Measurements from ENCODE around the gene CAMKMT. TPM values are rescaled to one million over a fixed set of nuclear protein-coding genes. Genes with fewer than 3 reads are reported as not detected.

The CAMKMT gene
- total RNA-seq, 1 experiment from 2014 or later: 6.6 TPM

DNA sequence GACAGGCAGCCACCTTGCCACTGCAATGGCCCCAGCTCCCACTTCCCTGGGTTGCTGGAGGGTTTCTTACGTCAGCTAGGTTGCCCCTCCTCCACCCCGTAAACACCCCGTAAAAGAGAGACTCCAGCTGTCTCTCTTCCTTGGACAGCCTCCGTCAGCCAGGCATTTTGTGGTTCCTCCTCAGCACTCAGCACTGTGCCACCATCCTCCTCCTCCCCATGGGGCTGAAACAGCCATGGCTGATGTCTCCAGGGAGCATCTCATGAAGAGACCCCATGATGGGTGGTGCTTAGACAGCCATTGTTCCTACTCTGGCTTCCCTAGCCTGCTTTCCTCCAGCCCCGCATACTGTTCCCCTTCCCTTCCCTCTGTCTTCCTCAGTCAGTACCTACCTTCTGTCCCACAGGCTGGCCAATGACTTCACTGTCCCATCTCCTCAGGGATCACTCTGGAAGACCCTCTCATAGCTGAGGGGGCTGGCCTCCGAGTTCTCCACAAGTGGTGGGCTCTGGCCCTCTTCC is 436.5 kb downstream of the CAMKMT start:
- DNase-seq (ENCODE audit: low read depth): no peak

DNA sequence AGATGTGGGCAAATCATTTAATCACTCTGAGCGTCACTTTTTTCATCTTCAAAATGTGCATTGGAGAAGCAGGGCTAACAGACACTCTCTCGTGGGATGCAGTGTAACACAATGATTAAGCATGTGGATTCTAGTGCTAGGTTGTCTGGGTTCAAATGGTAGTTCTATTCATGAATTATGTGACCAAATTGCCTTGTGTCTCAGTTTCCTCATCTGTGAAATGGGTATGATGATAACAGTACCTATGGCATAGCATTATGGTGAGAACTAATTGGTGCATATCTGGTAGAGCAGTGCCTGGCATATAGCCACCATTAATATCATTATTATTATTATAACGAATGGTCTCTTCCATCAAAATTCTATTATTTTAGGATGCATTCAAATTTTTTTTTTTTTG is 437.4 kb downstream of the CAMKMT start:
- no peak for DNase-seq (ENCODE audit: low read depth)

DNA sequence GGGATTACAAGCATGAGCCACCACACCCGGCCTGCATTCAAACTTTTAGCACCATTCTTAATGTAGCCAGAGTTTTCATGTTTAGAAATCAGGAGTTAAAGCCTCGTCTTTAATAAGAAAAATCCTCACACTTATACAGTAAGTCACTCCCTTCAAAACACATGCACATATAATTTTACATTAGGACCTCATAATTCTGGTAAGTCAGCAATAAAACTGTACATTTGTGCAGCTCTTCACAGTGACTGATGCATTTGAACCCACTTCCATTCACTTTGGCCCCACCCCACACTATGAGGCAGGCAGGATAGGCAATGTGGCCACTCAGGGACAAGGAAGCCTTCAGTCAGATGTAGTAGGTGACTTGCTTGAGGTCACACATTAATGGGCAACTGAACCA is 438.0 kb downstream of the CAMKMT start:
- no peak for DNase-seq (ENCODE audit: low read depth)

- DNase-seq (ENCODE audit: low read depth): no peak
Observed at GRCh38 chr2:44801289-44801840, 439.6 kb downstream of the CAMKMT start.

DNA sequence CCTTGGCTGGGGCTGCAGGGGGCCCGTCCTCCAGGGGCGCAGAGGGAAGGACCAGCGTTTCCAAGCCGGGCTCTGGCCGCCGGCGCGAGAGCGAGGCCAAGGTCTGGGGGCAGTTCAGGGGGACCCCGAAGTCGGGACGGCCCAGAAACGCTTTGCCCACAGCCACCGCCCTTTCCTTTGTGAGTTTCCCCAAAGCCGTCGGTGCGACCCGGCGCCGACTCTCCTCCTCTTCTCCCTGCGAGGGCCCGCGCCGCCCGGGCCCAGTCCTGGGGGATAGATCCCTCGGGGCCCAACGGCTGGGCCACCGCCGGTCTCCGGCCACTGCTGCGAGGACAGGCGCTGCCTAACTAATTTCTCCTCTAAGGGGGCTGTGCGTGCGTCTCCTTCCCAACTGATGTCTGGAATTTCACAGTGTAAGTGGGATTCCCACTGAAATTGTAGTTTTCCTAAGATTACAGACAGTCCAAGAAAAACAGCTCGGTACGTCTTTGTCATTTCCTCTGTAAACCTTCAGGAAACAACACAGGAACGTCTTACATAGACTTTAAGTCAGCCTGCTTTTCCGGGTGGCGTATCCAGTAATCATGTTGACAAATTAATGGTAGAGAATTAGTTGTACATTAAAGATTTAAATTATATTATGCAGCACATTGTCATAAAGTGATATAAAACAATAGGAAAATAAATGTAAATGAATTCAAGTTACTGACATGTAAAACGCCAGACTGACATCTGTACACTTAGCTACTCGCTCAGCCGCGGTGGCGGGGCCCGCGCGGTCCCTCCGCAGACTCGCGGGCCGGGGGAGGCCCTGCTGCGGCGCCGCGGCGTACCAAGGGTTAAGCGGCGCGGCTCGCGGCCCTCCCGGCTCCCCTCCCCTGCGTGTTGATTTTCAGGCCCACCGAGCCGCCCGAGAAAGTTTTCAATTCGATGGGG is 440.4 kb downstream of the CAMKMT start:
- no peak for DNase-seq (ENCODE audit: low read depth)

- no peak for DNase-seq (ENCODE audit: low read depth)
Observed at GRCh38 chr2:44802777-44803424, 441.2 kb downstream of the CAMKMT start.

- no peak for DNase-seq (ENCODE audit: low read depth)
Observed at GRCh38 chr2:44804406-44805265, 442.9 kb downstream of the CAMKMT start.

DNA sequence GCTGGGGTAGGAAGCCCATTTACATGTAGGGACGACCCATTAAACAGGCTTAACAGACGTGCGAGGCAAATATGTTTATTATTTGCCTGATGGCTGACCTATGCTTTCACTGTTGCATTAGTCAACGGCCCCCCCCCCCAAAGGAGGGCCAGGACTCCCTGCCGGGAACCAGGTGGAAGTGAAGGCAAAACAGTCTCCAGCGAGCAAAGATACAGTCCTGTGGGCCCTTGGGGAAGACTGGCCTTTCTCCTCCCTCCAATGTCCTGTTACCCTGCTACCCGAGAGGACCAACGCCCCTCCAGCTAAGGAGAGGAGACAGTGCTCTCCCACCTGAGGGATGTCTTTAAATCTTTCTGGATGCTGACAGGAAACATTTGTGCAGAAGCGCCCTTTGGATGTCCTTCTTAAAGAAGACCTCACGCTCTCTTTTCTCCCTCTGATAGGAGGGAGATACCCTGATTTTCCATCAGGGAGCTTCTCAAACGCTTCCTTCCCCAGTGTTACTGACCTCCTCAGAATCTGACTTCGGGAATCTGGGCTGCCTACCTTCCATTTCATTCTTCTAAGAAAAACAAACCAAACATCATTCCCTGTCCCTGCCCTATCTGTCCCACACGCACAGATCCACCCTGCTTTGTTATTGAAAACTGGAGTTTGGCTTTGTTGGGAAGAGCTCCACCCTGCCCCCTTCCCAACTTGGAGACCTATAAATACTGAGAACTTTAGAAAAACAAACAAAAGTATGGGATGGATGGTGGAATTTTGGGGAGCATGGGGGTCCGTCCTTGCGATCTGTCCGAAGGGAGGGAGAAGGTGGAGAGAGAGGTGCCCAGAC is 443.9 kb downstream of the CAMKMT start:
- DNase-seq (ENCODE audit: low read depth): no peak

DNA sequence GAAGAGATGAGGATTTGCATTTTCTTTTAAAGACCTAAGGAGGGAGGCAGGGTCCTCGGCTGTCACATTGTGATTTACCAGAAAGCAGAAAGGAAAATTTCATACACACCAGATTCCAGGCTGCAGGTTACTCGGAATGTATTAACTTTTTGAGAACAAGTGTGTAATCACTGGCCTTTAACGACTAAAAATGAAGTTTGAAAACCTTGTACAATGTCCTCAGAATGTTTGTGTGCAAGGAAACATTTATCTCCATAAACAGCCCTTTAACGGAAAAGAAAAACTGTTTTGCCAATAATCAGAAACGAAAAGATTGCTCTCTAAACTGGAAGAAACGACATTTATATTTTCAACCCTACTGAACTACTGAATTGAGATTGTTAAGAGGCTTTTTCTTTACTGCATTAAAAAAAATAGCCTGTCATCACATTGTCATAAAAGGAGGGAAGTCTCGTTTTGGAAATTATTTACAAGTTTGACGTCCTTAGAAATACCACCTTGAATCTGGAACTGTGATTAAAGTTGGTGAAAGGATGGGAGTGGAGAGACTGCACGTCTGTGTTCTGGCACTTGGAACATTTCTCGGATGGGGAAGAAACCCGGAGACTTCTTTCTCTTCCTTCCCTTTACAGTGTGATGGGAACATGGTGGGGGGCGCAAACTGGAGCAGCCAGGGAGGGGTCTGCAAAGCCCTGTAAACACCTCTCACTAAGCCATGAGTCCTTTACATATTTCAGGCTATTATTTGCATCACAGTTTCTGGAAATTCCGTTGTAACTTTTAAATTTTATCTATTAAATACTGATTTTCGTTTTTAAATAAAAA is 445.7 kb downstream of the CAMKMT start:
- no peak for DNase-seq (ENCODE audit: low read depth)

GRCh38 chr2:44810892-44811530 is 449.3 kb downstream of the CAMKMT start:
- no peak for DNase-seq (ENCODE audit: low read depth)

DNA sequence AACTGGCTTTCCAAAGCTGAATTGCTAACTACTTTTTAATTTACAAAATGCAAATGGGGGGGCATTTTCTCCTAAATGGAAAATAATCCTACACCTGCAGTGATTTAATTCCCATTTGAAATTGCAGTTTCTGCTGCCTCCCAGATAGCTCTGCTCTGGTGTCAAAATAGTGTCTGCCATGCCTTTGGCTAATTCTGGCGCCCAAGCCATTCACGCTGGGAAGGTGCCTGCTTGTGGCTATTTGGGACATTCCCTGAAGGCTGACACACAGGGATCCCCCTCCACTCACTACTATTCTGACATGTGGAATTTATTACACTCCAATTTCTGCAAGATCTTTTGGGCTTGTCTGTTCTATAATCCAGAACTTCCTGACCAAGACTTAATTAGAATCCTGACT is 451.4 kb downstream of the CAMKMT start:
- no peak for DNase-seq (ENCODE audit: low read depth)

GRCh38 chr2:44813658-44814057 is 451.9 kb downstream of the CAMKMT start:
- DNase-seq (ENCODE audit: low read depth): no peak

GRCh38 chr2:44817256-44817655 is 455.5 kb downstream of the CAMKMT start:
- DNase-seq (ENCODE audit: low read depth): no peak

GRCh38 chr2:44817673-44818335 is 456.1 kb downstream of the CAMKMT start:
- DNase-seq (ENCODE audit: low read depth): no peak

DNA sequence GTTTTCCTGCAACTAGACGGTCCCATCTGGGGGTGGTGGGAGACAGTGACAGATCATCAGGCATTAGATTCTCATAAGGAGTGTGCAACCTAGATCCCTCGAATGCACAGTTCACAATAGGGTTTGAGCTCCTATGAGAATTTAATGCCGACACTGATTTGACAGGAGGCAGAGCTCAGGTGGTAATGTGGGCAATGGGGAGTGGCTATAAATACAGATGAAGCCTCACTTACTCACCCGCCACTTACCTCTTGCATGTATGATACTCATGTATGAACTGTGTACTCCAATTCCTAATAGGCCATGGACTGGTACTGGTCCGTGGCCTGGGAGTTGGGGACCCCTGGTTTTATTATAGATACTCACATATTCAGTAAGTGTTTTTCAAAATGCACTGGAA is 457.3 kb downstream of the CAMKMT start:
- DNase-seq (ENCODE audit: low read depth): no peak

GRCh38 chr2:44821500-44821899 is 459.8 kb downstream of the CAMKMT start:
- no peak for DNase-seq (ENCODE audit: low read depth)

- no peak for DNase-seq (ENCODE audit: low read depth)
Observed at GRCh38 chr2:44822174-44822573, 460.4 kb downstream of the CAMKMT start.
